ENCODE results near the gene PARL. TPM values are rescaled to one million over a fixed set of nuclear protein-coding genes. Genes with fewer than 3 reads are reported as not detected.

Gene PARL
- total RNA-seq, 1 experiment from 2014 or later, result 69.7 TPM

- H3K27me3 ChIP-seq (ENCODE audit: insufficient read depth, low read length), result no peaks in the 10 kb centered on the region
- H3K9ac ChIP-seq (ENCODE audit: low read length), result no peak overlapping the region
- POLR2A ChIA-PET, result interaction anchor here (0.6 to 1.5 kb wide), 3 partner anchors 11 to 351 kb away, joined by 3 to 4 read pairs (median 3); partner anchors contain the start of gene PARL
- RAD21 ChIA-PET (ENCODE audit: low non-redundant PET in 1 of 2, low total read pairs in 2 of 2, uncharacterized antibody in 2 of 2, unreplicated experiment in 2 of 2), result interaction anchor here (0.6 to 1.0 kb wide), 6 partner anchors 9 to 430 kb away, joined by 3 to 6 read pairs (median 4); no protein-coding TSS in a partner anchor
- ATAC-seq (peak; percentile 76), DNase-seq (ENCODE audit: low read depth, low spot score) (peak; percentile 38)
- H2AFZ ChIP-seq (ENCODE audit: low read depth, low read length, poor library complexity, severe bottlenecking), result peak overlapping the region; percentile 71
- no peaks in the 10 kb centered on the region for H3K79me2 ChIP-seq (ENCODE audit: insufficient read depth, low read length)
- CTCF ChIA-PET, result interaction anchor here (0.7 to 3.3 kb wide), 25 partner anchors 9 to 885 kb away, joined by 3 to 21 read pairs (median 4); partner anchors contain the start of genes ABCC5, DVL3, EEF1AKMT4 and PARL
- no TSS peak for BruUV-seq (replicated peaks)
- H3K4me2 ChIP-seq (ENCODE audit: low read length), result no peak overlapping the region
- H3K27ac ChIP-seq (ENCODE audit: low read depth, low read length), result no peak overlapping the region
- intact Hi-C loops (cut with micrococcal nuclease), result loop anchor here (1.0 to 5.0 kb wide), 4 partner anchors 122 to 647 kb away; partner anchors contain the start of gene ABCC5
- TF ChIP-seq RAD21 (IDR thresholded peaks at IDR 0.05; ENCODE audit: low read depth) (peak; percentile 92), JUND (IDR thresholded peaks at IDR 0.05) (no peak), SIN3A (IDR thresholded peaks at IDR 0.05; ENCODE audit: low read depth) (no peak)
- TF ChIP-seq, protein P1, sequence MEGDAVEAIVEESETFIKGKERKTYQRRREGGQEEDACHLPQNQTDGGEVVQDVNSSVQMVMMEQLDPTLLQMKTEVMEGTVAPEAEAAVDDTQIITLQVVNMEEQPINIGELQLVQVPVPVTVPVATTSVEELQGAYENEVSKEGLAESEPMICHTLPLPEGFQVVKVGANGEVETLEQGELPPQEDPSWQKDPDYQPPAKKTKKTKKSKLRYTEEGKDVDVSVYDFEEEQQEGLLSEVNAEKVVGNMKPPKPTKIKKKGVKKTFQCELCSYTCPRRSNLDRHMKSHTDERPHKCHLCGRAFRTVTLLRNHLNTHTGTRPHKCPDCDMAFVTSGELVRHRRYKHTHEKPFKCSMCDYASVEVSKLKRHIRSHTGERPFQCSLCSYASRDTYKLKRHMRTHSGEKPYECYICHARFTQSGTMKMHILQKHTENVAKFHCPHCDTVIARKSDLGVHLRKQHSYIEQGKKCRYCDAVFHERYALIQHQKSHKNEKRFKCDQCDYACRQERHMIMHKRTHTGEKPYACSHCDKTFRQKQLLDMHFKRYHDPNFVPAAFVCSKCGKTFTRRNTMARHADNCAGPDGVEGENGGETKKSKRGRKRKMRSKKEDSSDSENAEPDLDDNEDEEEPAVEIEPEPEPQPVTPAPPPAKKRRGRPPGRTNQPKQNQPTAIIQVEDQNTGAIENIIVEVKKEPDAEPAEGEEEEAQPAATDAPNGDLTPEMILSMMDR (IDR thresholded peaks at IDR 0.05 in 2 of 3, conservative IDR thresholded peaks at IDR 0.05 in 1 of 3; ENCODE audit: borderline replicate concordance in 1 of 3, insufficient read depth in 1 of 3, low read depth in 2 of 3, low read length in 2 of 3), result peak; percentile 77 to 84 (median 82)
- no peaks in the 10 kb centered on the region for H3K4me1 ChIP-seq (ENCODE audit: control insufficient read depth in 1 of 2, insufficient read depth in 2 of 2, low read length in 2 of 2)
- no peaks in the 10 kb centered on the region for H3K9me3 ChIP-seq (ENCODE audit: control insufficient read depth in 1 of 2, insufficient read depth in 1 of 2, low read depth in 1 of 2, low read length in 2 of 2)
- no peaks in the 10 kb centered on the region for H3K36me3 ChIP-seq (ENCODE audit: control insufficient read depth in 1 of 2, insufficient read depth in 2 of 2, low read length in 2 of 2)
- H4K20me1 ChIP-seq (ENCODE audit: insufficient read depth), result no peaks in the 10 kb centered on the region
- H3K9me2 ChIP-seq (ENCODE audit: insufficient read depth), result no peaks in the 10 kb centered on the region
- no peak overlapping the region for H3K4me3 ChIP-seq (replicated peaks in 1 of 2; ENCODE audit: low read depth in 1 of 2, low read length in 2 of 2)
Observed at GRCh38 chr3:183895296-183895695, 10.6 kb upstream of the PARL start.

DNA sequence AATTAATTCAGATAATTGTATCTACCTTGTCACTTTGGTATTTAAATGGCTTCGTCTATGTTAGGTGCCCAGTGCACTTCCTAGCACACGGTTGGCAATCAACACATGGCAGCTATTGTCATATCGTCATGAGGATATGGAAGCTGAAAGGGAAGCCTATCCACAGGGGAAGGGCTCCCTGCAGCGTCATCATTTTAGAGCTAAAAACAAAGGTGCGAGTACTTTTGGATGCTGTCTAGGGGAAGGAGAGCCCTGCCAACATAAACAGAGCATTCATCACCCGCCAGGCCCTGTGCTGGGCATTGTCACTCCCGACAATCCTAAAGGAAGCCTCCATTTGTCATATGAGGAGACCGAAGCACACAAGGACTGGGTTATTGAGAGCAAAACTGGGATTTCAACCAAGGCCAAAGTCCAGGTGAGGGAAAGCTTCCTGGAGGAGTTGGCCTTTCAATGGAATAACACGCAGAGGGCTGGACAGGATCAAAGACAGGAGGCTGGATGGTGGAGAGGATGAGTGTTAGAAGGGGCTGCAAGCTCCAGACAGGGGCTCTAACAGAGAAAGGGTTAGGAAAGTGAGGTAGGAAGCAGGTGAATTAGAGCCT lies 8.0 kb upstream of the PARL start:
- no peak overlapping the region for H3K4me3 ChIP-seq (replicated peaks in 1 of 2; ENCODE audit: low read depth in 1 of 2, low read length in 2 of 2)
- ChIA-PET RAD21 (ENCODE audit: low non-redundant PET in 1 of 2, low total read pairs in 2 of 2, uncharacterized antibody in 2 of 2, unreplicated experiment in 2 of 2) (no interaction called here), POLR2A (no interaction called here), CTCF (interaction anchor here (0.9 to 1.4 kb wide), 2 partner anchors 392 to 397 kb away, joined by 5 read pairs; no protein-coding TSS in a partner anchor)
- TF ChIP-seq CEBPB (IDR thresholded peaks at IDR 0.05; ENCODE audit: low read depth) (no peak), CBX3 (IDR thresholded peaks at IDR 0.05; ENCODE audit: low read depth) (no peak), EZH2phosphoT487 (IDR thresholded peaks at IDR 0.05; ENCODE audit: borderline replicate concordance) (no peak), SRF (IDR thresholded peaks at IDR 0.05; ENCODE audit: low read depth) (no peak)
- H3K9ac ChIP-seq (ENCODE audit: low read length), result no peak overlapping the region
- H2AFZ ChIP-seq (ENCODE audit: low read depth, low read length, poor library complexity, severe bottlenecking), result no peak overlapping the region
- no peaks in the 10 kb centered on the region for H3K27me3 ChIP-seq (ENCODE audit: insufficient read depth, low read length)
- ATAC-seq (no peak), DNase-seq (ENCODE audit: low read depth, low spot score) (no peak)
- H3K27ac ChIP-seq (ENCODE audit: low read depth, low read length), result no peak overlapping the region
- no peak overlapping the region for H3K4me2 ChIP-seq (ENCODE audit: low read length)
- H3K36me3 ChIP-seq (ENCODE audit: control insufficient read depth in 1 of 2, insufficient read depth in 2 of 2, low read length in 2 of 2), result no peaks in the 10 kb centered on the region
- H3K9me3 ChIP-seq (ENCODE audit: control insufficient read depth in 1 of 2, insufficient read depth in 1 of 2, low read depth in 1 of 2, low read length in 2 of 2), result no peaks in the 10 kb centered on the region
- no TSS peak for BruUV-seq (replicated peaks)
- H3K9me2 ChIP-seq (ENCODE audit: insufficient read depth), result no peaks in the 10 kb centered on the region
- no peaks in the 10 kb centered on the region for H3K79me2 ChIP-seq (ENCODE audit: insufficient read depth, low read length)
- no peaks in the 10 kb centered on the region for H4K20me1 ChIP-seq (ENCODE audit: insufficient read depth)
- H3K4me1 ChIP-seq (ENCODE audit: control insufficient read depth in 1 of 2, insufficient read depth in 2 of 2, low read length in 2 of 2), result no peaks in the 10 kb centered on the region
- intact Hi-C loops (cut with micrococcal nuclease), result no loop called here

Measured in HCT116 (cell line).